Stimulated activated naive CD4-positive, alpha-beta T cell (primary cell): Measurements from ENCODE around the gene MAPK6.
"Not testable (repeated sequence)": the region's sequence is repeated elsewhere in the genome, so short reads cannot be mapped to it uniquely, and the experiment has no call there.

ENCODE experiments used
- DNase-seq, 6 experiments: peaks; one replicate each; lab custom pipeline; 2025; lab: John Stamatoyannopoulos, UW

The MAPK6 gene

DNA sequence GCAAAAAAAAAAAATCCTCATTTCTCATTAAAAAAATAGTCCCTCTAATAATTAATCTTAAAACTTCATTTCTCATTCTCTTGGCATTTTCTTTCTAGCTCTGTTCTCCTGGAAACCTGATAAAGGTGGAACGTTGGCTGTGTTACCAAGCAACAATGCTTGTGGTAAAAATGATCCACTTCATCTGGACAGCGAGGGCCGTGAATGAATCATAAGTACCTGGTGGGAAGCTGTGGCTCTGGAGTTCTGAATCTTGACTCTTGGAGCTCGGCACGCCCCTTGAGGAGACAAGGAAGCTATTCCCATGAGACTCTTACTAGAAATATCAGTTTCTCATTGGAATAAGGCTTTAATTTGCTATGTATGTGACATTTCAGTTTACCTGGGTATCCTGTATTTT, 61.0 kb downstream of the MAPK6 start:
- no peak for DNase-seq

DNA sequence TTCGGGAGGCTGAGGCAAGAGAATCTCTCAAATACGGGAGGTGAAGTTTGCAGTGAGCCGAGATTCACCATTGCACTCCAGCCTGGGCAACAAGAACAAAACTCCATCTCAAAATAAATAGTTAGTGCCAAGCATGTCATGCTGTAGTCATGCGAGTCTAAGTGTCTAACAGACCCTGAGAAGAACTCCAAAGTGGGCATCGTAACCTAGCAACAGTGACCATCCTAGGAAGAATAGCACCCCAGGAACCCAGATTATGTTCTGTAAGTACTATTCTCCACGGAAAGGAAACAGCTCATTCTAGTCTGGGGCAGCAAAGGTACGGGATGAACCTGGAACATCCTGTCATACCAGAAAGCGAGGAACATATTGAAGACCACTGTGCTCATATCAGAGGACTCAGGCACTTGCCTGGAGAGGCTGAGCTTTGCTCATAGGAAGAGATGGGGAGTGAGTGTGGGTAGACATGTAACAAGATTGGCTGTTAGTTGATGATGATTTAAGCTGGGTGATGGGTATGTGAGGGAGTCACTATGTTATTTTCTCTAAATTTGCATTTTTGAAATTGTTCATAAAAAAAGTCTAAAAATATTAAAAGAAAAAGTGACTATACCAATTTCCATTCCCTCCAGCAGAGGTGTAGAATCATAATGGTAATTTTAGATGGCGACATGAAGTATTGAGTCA, 61.8 kb downstream of the MAPK6 start:
- DNase-seq = no peak

DNA sequence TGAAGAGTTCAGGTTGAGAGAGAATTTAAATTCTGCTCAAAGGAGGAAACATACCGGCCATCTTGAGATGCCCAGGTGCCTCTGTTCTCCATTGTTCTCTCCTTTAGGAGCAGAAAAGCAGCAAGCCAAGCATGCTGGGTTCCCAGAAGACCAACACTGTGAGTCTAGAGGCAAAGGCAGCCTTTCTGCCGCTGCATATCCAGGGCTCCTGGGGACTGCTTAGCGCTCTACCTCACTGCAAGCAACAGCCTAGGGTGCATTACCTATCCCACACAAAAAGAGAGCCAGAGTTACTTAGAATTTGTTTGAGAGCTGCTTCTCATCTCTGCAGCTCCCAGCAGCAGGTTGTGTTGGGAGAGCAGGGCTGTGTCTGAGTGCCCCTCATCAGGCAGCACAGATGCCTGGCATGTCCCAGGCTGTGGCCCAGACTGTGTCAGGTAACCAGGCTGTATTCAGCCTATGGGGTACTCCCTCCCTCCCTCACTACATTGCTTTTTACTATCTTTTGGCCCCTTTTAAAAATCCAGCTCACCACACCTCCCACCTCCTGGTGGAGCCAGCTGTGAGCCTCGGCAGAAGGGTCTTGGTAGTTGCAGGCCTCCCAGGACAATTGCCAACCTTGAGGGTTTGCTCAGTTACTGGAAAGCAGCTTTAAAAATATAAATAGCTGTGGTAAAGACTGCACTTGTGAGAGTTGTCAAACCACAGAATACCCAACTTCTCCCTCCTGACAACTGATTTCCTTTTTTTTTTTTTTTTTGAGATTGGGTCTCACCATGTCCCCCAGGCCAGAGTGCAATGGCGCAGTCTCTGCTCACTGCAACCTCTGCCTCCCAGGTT, 63.4 kb downstream of the MAPK6 start:
- no peak for DNase-seq

DNA sequence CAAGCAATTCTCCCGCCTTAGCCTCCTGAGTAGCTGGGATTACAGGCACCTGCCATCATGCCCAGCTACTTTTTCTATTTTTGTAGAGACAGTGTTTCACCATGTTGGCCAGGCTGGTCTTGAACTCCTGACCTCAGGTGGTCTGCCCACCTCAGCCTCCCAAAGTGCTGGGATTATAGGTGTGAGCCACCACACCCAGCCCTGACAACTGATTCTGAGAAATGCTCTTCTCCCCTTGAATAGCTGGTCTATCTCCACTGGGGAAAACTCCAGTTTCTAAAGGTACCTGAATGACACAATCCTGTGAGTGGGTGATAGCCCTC, 64.0 kb downstream of the MAPK6 start:
- DNase-seq = not testable (repeated sequence)

DNA sequence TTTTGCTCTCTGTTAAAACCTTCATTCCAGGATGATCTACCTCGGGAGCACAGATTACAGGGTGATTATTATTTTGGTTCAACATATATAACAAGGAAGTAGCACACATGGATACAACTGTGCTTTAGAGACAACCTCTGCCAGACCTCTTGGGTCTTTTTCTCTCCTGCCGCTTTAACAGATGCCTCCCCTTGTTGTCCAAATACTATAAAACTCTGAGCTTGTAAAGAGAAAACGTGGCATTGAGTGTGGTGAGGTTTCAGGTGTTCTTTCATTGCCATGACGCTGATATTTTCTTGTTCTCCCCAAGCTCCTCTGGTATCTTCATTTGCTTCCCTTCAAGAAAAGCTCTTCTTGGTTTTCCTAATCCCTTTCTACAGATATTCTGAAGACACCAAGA, 64.6 kb downstream of the MAPK6 start:
- no peak for DNase-seq

DNA sequence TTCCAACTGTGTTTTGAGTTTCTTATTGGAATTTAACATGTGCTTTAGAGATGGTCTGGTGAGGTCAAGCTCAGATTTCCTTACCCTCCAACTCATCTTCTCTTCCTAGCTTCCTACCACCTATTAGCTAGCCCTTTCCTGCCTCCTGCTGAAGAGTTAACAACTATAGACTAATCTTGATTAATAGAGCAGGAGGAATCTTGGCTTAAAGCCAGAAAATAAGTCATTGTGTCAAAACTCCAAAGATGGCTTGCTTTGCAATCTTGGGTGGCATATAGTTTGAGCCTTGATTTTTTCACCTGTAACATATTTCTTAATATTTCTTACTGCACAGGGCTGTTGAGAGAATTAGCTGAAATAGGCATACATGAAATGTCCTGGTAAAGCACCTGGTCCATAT, 66.3 kb downstream of the MAPK6 start:
- DNase-seq = no peak

DNA sequence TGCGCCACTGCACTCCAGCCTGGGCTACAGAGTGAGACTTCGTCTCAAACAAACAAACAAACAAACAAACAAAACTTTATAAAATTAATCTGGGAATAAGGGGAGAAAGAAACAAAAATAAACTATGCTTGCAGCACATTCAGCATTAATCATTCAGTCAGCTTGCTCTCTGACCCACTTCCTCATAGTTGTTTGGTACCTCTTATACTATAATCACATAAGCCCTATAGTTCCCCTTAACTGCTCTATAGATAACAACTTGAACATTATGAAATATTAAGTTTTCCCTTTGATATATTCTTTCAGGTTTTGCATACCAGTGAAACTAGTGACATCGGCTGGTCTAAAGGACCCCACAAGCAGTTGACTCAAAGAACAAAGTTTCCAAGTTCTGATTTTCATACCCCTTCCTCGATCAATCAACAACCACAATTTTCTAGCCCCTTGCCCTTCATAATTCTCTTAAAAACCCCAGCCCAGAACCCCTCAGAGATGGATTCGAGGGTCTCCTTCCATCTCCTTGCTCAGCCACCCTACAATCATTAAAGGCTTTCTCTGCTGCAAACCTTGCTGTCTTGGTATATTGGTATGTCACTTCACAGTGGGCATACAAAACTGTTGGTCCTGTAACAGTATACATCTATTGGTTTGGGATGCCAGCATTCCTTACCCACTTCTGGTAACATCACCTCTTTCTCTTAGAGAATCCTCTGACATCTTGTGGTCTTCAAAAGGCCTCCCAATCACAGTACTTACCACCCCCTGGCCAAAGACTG, 67.2 kb downstream of the MAPK6 start:
- no peak for DNase-seq

DNA sequence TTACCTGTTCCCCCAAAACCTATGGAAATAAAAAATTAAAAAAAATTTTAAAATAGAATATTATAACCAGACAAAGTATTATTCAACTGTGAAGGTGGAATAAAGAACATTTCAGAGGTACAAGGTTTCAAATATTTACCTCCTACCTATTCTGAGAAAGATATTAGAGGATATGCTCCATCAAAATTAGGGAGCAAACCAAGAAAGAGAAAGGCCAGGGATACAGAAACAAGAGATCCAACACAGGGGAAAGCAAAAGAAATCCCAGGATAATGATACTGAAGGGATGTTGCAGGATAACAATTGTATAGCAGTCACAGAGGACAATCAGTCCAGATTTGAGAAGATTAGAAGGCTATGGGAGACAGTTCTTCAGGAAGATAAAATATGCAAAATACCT, 71.2 kb downstream of the MAPK6 start:
- DNase-seq = no peak

DNA sequence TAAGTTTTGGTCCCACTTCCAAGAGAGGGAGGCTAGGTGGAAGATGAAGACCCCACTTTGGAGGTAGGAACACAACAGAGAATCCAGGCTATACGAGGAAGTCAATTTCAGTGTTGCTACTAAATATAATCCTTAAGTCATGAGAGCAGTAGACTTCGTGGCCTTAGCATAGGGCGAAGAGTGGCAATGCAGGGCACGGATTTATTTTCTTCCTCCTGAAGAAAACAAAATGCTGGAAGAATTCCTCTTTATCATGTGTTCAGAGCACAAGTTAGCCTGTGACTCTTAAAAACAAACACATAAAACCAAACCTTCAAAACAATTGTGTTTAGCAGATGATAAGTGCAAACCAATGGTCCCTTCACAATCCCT, 74.1 kb downstream of the MAPK6 start:
- DNase-seq = no peak

DNA sequence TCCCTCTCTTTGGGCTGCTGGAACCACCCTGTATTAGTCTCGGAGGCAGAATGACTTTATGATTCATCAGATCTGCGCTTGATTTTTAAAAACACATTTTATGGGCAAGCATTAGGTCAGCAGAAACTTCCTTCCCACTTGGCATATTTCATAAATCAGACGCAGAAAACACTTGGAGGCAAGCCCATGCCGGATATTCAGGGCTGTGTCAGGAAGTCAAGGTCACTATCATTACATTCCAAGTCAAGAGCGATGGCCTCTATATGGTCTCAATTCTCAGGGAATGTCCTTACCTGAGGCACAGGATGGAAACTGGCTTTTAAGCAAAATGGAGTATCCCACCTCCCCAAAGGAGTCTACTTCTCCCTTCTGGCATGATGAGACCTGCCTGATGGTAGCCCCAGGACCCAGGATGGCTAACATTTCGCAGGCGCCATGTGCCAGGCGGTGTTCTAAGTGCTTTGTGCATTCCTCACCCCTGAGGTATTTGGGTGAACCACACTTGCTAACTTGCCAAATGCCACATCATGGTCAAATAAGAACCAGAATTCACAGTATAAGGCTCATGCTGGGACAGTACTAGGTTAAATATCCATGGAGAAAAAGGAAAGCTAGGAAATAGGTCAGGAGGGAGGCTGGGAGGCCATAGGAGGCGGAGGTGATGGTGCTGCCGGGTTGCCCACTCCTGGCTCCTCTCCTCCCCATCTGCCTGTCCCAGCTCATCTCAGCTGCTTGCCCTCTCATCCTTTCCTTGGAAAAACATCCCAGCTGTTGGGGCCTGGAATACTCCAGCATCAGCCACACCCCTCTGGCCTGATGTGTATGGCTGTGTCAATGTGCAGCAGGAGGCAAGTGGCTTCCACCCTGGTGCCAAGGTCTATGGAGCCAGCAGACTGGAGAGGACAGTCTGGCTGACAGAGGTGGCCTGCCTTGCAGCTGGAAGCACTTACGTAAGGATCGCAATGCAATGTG, 74.8 kb downstream of the MAPK6 start:
- no peak for DNase-seq

DNA sequence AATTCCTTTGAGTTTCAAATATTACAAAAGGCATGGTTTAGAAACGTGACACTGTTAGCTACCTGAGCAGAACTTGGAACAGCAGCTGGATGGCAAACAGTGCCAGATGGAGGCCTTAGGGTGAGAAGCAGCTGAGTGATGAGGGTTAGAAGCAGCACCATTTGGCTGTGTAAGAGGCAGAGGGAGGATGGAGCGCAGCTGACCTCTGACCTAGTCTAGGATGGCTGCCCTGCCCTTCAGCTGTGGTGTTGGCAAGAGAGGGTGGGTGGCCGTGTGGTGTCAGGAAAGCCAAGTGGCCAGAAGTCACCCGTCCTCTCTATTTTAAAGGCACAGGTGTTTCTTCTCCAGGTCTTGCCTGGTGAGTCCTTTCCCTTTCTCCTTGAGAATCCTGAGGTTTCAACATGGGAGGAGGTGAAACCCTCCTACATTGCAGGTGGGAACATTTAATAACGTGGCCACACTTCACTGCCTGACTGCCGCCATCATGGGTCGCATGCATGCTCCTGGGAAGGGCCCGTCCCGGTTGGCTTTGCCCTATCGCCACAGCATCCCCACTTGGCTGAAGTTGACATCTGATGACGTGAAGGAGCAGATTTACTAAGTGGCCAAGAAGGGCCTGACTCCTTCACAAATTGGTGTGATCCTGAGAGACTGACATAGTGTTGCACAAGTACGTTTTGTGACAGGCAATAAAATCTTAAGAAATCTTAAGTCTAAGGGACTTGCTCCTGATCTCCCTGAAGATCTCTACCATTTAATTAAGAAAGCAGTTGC, 76.0 kb downstream of the MAPK6 start:
- no peak for DNase-seq

DNA sequence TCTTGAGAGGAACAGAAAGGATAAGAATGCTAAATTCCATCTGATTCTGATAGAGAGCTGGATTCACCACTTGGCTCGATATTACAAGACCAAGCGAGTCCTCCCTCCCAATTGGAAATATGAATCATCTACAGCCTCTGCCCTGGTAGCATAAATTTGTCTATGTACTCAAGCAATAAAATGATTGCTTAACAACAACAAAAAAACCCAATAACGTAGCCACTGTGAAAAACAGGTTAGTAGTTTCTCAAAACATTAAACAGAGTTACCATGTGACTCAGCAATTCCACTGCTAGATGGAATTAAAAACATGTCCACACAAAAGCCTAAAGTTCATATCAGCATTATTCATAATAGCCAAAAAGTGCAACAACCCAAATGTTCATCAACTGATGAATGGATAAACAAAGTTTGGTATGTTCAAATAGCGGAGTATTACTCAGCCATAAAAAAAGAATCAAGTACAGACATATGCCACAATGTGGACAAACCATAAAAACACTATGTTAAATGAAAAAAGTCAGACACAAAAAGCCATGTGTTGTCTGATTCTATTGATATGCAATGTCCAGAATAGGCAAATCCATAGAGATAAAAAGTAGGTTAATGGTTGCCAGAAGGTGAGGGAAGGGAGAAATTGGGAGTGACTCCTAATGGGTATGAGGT, 76.7 kb downstream of the MAPK6 start:
- no peak for DNase-seq

DNA sequence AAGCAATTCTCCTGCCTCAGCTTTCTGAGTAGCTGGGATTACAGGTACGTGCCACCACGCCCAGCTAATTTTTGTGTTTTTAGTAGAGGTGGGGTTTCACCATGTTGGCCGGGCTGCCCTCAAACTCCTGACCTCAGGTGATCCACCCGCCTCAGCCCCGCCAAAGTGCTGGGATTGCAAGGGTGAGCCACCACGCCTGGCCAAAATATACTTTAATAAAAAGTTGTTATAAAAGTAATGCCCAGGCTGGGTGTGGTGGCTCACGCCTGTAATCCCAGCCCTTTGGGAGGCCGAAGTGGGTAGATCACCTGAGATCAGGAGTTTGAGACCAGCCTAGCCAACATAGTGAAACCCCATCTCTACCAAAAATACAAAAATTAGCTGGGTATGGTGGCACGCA, 77.5 kb downstream of the MAPK6 start:
- DNase-seq = not testable (repeated sequence)

DNA sequence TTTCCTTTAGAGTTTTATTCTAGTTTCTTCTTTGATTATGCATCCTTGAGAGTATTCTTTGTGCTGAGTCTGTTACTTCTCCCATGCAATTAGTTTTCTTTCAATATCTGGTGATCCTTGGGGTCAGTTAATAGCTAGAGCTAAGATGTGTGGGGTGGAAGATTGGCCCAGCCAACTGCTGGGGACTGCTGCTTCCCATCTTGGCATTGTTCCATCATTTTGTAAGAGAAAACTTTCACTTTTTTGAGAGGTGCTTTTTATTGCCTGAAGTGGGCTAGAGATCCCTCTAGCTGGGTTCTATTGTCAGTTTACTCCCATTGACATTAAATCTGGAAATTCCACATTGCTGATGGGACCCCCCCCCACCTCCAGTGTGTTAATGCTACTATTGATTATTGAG, 78.2 kb downstream of the MAPK6 start:
- DNase-seq = no peak

DNA sequence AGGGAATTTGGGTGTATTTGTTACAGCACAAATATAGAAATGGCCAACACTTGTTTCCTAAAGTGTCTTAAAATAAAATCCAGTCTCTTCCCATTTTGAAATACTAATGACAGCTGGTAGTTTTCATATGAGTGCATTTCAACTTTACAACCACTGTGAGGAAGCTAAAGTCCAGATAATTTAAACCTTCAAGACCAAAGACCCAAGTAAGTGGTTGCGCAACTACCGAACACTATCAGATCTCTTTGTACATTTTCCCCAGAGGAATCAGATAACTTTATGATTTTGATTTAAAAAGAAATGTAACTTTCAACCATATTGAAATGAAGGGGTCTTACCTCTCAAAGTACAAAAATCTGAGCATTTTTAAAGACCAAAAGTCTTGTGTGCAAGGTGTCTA, 79.3 kb downstream of the MAPK6 start:
- DNase-seq = no peak

DNA sequence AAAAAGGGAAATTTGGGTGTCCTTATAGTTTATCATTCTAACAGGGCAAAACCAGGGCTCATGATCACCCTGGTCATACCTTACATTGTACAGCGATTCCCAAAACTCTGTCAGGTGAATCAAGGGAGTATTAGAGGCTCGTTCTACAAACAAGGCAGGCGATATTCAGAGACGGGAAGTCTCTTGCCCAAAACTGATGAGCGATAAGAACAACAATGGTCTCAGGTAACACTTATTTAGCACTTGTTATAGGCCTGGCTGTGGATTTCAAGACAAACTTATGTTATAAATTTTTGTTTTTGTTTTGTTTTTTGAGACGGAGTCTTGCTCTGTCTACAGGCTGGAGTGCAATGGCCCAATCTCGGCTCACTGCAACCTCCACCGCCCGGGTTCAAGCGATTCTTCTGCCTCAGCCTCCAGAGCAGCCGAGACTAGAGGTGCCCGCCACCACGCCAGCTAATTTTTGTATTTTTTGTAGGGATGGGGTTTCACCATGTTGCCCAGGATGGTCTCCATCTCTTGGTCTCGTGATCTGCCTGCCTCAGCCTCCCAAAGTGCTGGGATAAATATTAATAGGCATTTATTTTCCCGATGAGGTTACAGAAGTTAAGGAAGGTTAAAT, 80.7 kb downstream of the MAPK6 start:
- DNase-seq = no peak

DNA sequence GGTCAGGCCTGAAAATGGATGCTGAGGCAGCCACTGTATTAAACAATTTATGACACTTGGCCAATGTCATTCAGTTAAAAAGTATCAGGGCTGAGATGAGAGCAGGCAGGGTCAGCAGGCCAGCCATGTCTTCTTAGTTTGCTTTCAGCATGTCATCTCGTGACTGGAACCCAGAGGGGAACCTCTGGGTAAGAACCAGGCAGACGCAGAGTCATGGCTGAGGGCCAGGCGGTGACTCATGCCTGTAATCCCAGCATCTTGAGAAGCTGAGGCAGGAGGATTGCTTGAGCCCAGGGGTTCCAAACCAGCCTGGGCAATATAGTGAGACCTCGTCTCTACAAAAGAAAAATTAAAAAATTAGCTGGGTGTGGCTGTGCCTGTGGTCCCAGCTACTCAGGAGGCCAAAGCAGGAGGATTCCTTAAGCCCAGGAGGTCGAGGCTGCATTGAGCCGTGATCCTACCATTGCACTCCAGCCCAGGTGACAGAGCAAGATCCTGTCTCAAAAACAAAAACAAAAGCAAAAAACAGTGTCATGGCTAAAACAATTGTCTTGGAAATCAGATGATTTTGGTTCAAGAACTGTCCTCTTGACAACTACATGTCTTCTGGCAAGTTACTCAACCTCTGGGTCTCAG, 81.9 kb downstream of the MAPK6 start:
- no peak for DNase-seq

DNA sequence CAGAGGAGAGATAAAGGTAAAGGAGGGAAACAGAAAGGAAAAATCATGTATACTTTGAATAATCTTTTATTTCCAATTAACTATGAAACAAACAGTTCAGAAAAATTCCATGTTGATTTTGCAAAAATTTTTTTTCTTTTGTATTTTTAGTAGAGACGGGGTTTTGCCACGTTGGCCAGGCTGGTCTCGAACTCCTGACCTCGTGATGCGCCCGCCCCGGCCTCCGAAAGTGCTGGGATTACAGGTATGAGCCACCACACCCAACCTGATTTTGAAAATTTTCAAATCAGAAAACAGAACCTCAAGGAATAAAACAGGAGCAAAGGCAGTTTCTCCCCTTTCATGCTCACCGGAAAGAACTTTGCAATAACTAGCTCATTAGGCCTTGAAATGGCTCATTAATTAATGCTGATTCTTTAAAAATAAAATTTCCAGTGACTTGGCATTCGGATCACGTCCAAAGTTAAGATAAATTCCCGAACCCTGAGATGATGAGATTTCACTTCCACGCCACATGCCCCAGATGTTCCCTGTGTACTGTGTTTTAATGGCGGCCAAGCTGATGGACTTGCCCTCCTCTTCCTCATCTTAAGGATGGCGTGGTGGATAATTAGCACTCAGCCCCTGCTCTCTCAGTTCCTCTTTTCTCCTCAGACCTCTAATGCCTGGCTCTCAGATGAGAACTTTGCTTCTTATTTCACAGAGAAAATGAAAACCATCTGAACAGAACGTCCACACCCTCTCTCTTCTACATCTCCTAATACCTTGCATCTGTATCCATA, 82.7 kb downstream of the MAPK6 start:
- no peak for DNase-seq

DNA sequence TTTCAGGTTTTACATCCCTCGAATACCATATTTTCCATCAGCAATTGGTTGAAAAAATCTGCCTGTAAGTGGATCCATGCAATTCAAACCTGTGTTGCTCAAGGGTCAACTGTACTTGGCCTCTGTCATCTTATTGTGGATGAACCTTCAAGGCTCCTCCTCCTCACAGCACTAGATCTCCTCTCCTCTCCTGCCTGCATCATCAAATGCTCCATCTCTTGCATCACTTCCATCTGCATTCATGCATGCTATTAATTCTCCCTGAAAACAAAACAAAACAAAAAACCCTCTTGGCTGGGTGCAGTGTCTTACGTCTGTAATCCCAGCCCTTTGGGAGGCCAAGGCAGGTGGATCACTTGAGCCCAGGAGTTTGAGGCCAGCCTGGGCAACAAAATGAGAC, 83.4 kb downstream of the MAPK6 start:
- no peak for DNase-seq
